T-helper 9 cell (primary cell): Measurements from ENCODE around the gene KDM4C.

ENCODE experiments used
- DNase-seq: peaks from one replicate; pipeline ENCODE4 v3.0.0-alpha.2; 2020

KDM4C gene

DNA sequence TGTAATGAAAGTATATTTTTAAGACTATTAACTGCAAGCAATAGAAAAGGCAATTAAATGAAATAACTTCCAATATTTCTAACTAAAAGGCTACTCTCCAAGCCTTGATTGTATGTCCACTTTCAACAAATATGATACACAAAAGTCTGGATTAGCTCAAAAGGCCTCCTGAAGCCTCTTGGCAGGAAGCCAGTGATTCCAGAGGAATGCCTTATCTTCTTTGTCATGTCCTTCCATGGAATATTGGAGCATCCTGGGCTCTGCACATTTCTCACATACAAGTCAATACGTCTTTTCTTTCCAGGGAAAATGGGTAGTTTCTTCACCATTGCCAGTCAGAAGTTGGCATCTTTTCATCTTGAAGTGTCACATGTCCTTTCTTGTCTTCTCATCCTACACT lies 357.8 kb downstream of the KDM4C start:
- DNase-seq, result no peak

GRCh38 chr9:7117676-7118561 lies 360.1 kb downstream of the KDM4C start:
- no peak for DNase-seq

DNA sequence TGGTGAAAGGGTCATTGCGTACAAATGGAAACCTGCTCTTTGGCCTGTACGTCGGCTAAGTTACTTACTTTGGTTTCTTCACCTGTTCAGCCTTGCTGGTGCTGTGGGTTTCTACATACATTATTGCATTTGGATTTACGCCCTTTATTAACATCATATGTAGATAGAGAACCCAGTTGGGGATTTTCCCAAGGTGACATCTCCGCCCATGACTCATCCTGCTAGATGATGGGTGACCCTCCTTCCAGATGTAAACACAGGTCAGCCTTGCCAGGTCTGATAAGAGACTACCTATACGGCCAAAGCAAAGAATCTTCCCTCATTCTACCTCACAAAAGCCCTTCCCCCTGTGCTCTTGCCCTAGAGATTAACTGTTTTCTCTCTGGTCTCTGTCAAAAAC lies 360.9 kb downstream of the KDM4C start:
- DNase-seq, result no peak

DNA sequence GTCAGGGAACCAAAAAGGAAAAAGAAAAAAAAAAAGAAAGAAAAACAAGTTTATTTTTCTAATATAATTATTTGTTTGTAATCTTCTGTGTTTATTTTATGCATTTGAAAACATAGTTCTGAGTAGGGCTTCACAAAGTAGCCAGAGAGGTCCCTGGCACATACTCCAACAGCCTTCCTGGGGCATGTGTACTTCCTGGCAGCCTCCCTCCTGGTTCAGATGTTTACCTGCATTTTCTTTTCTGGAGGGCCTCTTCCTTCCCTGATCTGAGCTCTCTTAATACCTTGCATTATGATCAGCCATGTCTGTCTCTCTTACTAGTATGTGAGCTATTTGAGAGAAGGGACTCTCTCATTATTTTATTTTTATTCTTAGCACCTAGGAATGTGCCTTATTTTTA lies 361.8 kb downstream of the KDM4C start:
- no peak for DNase-seq

DNA sequence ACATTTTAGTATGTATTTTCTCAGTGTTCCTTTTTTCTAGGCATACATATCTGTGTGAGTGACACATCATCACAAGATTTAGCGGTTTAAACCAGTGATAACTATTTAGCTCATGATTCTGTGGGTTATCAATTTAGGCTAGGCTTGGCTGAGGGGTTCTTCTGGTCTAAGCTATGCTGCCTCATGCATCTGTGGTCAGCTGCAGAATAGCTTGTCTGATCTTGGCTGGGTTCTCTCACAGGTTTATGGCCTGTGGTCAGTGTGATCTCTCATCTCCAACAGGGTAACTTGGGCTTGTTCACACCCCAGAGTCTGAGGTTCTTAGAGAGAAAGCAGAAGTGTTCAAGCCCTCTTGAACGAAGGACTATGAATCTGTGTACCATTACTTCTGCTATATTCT lies 363.3 kb downstream of the KDM4C start:
- no peak for DNase-seq

GRCh38 chr9:7121664-7122063 lies 363.9 kb downstream of the KDM4C start:
- DNase-seq, result no peak

GRCh38 chr9:7123743-7124142 lies 366.0 kb downstream of the KDM4C start:
- DNase-seq, result no peak

DNA sequence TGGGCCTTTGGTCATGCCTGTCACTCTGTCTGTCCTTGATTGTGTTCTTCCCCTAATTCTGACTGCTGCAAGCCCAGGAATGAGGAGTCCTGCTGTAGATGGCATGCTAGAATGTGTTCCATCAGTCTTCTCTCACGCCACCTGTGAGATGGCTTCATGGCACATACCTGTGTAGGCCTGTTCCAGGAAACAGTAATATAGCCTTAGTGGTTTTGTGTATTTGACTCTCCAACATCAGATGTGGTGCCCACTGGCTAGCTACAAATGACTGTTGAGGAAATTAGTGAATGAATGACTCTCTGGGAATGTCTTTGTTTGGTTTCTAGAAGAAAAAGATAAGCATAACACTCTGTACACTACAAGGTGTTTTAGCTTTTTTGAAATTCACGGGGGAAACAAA lies 367.5 kb downstream of the KDM4C start:
- no peak for DNase-seq

GRCh38 chr9:7129391-7129790 lies 371.6 kb downstream of the KDM4C start:
- DNase-seq, result no peak

GRCh38 chr9:7130266-7130820 lies 372.6 kb downstream of the KDM4C start:
- DNase-seq, result no peak

- DNase-seq, result no peak
Measured at GRCh38 chr9:7132605-7133004, 374.8 kb downstream of the KDM4C start.

DNA sequence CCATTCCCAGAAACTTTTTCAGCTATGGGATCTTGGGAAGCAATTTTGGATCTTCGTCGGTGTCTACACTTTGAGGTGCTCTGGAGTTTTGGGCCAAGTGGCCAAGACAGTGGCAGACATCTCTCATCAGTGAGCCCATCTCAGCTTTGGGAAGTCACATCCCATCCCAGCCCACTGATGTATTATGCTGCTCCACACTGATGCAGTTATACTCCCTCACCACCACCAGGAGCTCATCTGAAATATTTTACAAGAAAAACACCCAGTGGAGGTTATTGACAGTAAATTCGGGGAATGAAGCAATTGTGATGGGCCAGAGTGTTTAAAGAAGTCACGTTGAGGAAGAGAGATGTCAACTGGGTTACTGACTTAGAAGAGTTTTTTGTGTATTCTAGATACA lies 378.0 kb downstream of the KDM4C start:
- DNase-seq, result no peak

DNA sequence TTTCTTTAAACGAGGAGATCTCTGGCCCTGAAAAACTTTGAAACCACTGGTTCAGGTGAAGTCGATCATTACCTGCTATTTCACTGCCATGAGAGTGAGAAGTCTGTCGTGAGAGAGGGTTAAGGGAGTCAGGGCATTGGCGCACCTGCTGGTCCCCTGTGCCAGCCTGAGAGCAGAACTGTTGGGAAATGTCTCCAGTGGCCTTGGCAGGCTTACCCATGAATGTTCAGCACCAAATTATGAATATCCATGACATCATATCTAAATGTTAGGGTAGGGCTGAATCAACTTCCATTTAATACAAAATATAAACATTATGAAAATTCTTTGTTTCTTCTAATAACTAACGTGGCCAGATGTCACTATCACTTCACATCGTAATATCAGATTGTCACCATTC lies 379.3 kb downstream of the KDM4C start:
- no peak for DNase-seq

GRCh38 chr9:7137571-7137970 lies 379.8 kb downstream of the KDM4C start:
- no peak for DNase-seq

DNA sequence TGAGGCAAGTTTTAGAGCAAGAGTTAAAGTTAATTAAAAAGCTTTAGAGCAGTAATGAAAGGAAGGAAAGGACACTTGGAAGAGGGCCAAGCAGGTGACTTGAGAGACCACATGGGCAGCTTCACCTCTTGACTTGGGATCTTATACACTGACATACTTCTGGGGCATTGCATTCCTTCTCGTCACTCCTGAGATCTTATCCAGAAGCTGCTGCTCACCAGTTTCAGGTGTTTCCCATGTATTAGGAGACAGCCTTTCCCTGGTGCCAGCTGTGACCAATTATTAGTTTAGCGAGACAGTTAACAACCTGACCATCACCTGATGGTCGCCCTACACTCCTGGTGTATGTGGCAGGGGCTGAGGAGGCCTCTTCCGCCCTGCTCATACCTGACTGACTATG lies 382.1 kb downstream of the KDM4C start:
- no peak for DNase-seq

DNA sequence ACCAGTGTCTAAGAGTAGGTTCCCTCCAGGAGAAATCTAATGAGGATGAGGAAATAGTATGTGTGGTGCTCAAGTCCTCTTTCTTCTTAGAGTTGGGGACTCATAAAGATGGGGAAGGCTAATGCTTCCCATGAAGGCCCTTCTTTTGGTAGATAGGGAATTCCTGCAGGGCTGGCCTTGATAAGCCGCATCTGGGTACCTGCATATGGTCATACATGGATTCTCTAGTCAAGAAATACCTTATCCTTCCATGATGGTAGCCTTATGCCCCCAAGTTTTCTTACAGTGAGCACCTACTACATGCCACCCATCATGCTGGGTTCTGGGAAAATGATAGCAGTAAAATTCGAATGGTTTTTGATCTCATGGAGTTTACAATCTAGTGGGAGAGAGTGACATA lies 382.6 kb downstream of the KDM4C start:
- DNase-seq, result no peak

GRCh38 chr9:7143645-7144200 lies 385.9 kb downstream of the KDM4C start:
- DNase-seq, result no peak

DNA sequence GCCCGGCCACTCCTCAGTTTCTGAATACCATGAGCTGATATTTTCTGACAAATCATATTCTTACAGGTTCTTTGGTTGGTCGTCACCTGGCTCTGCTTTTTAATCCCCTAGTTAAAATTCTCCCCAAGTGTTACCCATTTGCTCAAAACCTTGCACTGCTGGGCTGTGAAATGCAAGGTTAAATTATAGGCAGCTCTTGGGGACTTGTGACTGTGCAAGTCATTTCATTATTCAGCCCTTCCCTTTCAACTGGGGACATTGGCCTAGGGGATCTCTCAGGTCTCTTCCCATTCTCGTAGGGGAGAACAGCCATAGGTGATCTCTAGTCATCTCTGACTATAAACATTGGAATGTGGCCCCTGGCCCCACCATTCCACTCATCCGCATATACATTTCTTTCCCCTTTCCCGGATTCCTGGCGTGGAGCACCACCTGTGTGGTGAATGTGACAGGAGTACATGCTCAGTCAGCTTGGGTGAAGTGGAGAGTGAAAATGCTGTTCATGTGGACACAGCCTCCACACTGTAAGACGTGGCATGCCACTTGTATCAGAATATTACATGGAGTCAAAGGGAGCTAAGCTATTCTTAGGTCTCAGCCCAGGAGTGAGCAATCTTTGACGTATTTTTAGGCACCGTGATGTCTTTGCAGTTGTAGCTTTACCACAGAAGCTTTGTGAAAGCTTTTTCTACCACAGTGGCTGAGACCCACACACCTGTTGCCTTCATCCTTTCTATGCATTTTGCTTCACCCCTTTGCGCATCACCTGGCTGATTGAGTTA lies 386.7 kb downstream of the KDM4C start:
- DNase-seq, result no peak

GRCh38 chr9:7145361-7146069 lies 387.7 kb downstream of the KDM4C start:
- no peak for DNase-seq

DNA sequence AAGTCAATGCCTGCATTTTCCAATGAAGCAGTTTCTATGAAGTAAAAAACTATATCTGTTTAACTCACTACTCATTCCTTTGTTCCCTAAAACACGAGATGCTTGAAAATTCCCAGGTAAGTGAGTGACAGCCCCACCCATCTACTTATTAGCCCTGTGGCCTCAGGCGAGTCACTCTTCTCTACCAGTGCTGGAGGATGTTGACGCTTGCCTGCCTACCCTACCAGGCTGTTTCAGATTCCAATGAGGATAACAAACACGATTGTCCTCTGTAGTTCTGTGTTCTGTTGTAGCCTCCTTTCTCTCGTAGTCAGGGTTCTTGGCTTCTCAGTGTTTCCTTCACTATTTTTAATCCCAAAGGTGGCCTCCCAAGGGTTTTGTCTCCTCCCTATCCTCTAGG lies 388.8 kb downstream of the KDM4C start:
- DNase-seq, result no peak

- DNase-seq, result no peak
Measured at GRCh38 chr9:7147121-7148090, 389.6 kb downstream of the KDM4C start.
